K562 (cell line): Measurements from ENCODE around the gene MAD1L1. TPM values are rescaled to one million over a fixed set of nuclear protein-coding genes. Genes with fewer than 3 reads are reported as not detected.

Source experiments
- ATAC-seq: fragments of 200-7000 bp; cut with Tn5 transposase; 3 replicates; pipeline ENCODE4 v1.9.1; 2020; ENCODE audit warnings: moderate library complexity
- BruUV-seq: library from RNA; stranded (reverse); fragments of 400-500 nt; replicated peaks from 2 replicates; lab custom pipeline; 2021; lab: Mats Ljungman, UMichigan
- CTCF ChIA-PET: fragments of 300-600 bp; formaldehyde crosslinking; extraction: SDS; loops from one replicate; lab custom pipeline; 2021; ENCODE audit warnings: low intra/inter-chr PET ratio; lab: Yijun Ruan, JAX
- POLR2A ChIA-PET: fragments of 300-600, 350-650 bp; sonication (Branson Sonifier 250); formaldehyde crosslinking; extraction: SDS; loops from one replicate; lab custom pipeline; 2021; ENCODE audit warnings: antibody characterized with exemption, inconsistent platforms; lab: Yijun Ruan, JAX
- DNase-seq, 4 experiments: peaks; one replicate each; pipeline versions ENCODE4 v3.0.0 to v3.0.0-alpha.2; 2011 to 2018; ENCODE audit warnings: low spot score in 3 of 4, mixed read lengths in 3 of 4; ENCODE audit errors: extremely low read depth in 1 of 4
- FAIRE-seq: peaks from 2 replicates; lab custom pipeline; 2011; peaks lifted over from hg19 to GRCh38; lab: Jason Lieb, UNC
- H2AFZ ChIP-seq: 2 replicates; pipeline ENCODE4 v1.6.0; 2011; ENCODE audit warnings: low read depth, low read length, control low read depth, inconsistent platforms
- H3K27ac ChIP-seq: fragments of 200-600 bp; 3 replicates; pipeline ENCODE4 v1.8.0; 2011; ENCODE audit warnings: low read depth, mild to moderate bottlenecking, control low read depth, inconsistent platforms, low read length, moderate library complexity, mixed read lengths; ENCODE audit errors: extremely low read depth
- H3K27me3 ChIP-seq, 2 experiments: fragments of 300-600 bp in 1 of 2; 2 replicates in 1 of 2; 3 replicates in 1 of 2; pipeline versions ENCODE4 v1.6.0 to v1.8.0; 2011; ENCODE audit warnings: inconsistent platforms in 2 of 2, low read length in 2 of 2, mild to moderate bottlenecking in 1 of 2, mixed read lengths in 1 of 2, moderate library complexity in 1 of 2; ENCODE audit not compliant: control insufficient read depth in 2 of 2, insufficient read depth in 2 of 2
- H3K36me3 ChIP-seq: fragments of 300-600 bp; 3 replicates; pipeline ENCODE4 v1.8.0; 2011; ENCODE audit warnings: mild to moderate bottlenecking, low read length, inconsistent platforms; ENCODE audit not compliant: control insufficient read depth, insufficient read depth
- H3K4me1 ChIP-seq, 2 experiments: fragments of 200-600 bp in 1 of 2; replicated peaks in 1 of 2; 2 replicates in 1 of 2; 3 replicates in 1 of 2; pipeline versions ENCODE4 v1.5.1 to v1.8.0; 2011; ENCODE audit warnings: inconsistent platforms in 2 of 2, low read length in 2 of 2, mild to moderate bottlenecking in 1 of 2, mixed read lengths in 1 of 2, moderate library complexity in 1 of 2; ENCODE audit not compliant: control insufficient read depth in 2 of 2, insufficient read depth in 2 of 2
- H3K4me2 ChIP-seq: 2 replicates; pipeline ENCODE4 v1.6.1; 2011; ENCODE audit warnings: low read length, control low read depth, inconsistent platforms, mixed read lengths; ENCODE audit not compliant: insufficient read depth
- H3K4me3 ChIP-seq: fragments of 200-600 bp; sonication (generic), shearing (Covaris generic); 2 replicates; pipeline ENCODE4 v1.5.1; 2016; ENCODE audit warnings: control low read depth, inconsistent platforms
- H3K79me2 ChIP-seq: fragments of 200-600 bp; 3 replicates; pipeline ENCODE4 v1.8.0; 2011; ENCODE audit warnings: low read length, inconsistent platforms; ENCODE audit not compliant: control insufficient read depth, insufficient read depth
- H3K9ac ChIP-seq, 2 experiments: 2 replicates each; pipeline versions ENCODE4 v1.6.0 to v1.6.1; 2011; ENCODE audit warnings: low read depth in 2 of 2, low read length in 2 of 2, control low read depth in 1 of 2, inconsistent platforms in 1 of 2, mild to moderate bottlenecking in 1 of 2, mixed read lengths in 1 of 2; ENCODE audit not compliant: insufficient read depth in 1 of 2
- H3K9me1 ChIP-seq: one replicate; pipeline ENCODE4 v1.6.0; 2011; ENCODE audit warnings: inconsistent platforms, mild to moderate bottlenecking, low read length, moderate library complexity; ENCODE audit not compliant: control insufficient read depth, insufficient read depth
- H3K9me3 ChIP-seq: replicated peaks from 2 replicates; pipeline ENCODE4 v1.5.1; 2011; ENCODE audit warnings: low read depth, low read length, inconsistent platforms; ENCODE audit not compliant: control insufficient read depth, insufficient read depth
- H4K20me1 ChIP-seq: replicated peaks from 2 replicates; pipeline ENCODE4 v1.6.1; 2011; ENCODE audit warnings: low read length, inconsistent platforms, mixed read lengths; ENCODE audit not compliant: control insufficient read depth, insufficient read depth
- ATF7 ChIP-seq: fragments of 450-650 bp; IDR thresholded peaks from 2 replicates; pipeline ENCODE4 v1.7.1; 2014; ENCODE audit warnings: mild to moderate bottlenecking, moderate library complexity
- BRD4 ChIP-seq: fragments of 200-600 bp; sonication (generic); IDR thresholded peaks from 2 replicates; pipeline ENCODE4 v1.6.1; 2017; ENCODE audit warnings: inconsistent platforms
- CCNT2 ChIP-seq: IDR thresholded peaks from 2 replicates; pipeline ENCODE4 v1.6.1; 2011; ENCODE audit warnings: borderline replicate concordance, low read depth, mild to moderate bottlenecking, moderate library complexity, mixed read lengths, low read length; ENCODE audit not compliant: insufficient read length; ENCODE audit errors: extremely low read depth
- FOXK2 ChIP-seq, 2 experiments: fragments of 450-650 bp; IDR thresholded peaks in 1 of 2; conservative IDR thresholded peaks in 1 of 2; 2 replicates each; pipeline ENCODE4 v1.6.1; 2016; ENCODE audit warnings: low read depth in 2 of 2, mild to moderate bottlenecking in 1 of 2
- LCOR ChIP-seq: sonication (generic); formaldehyde crosslinking; IDR thresholded peaks from 2 replicates; pipeline ENCODE4 v1.8.0; 2022; ENCODE audit warnings: mild to moderate bottlenecking, missing genetic modification reagents
- PURB ChIP-seq: sonication (generic); formaldehyde crosslinking; IDR thresholded peaks from 2 replicates; pipeline ENCODE4 v1.9.0; 2021; ENCODE audit warnings: low read depth, mild to moderate bottlenecking, missing genetic modification reagents
- WHSC1 ChIP-seq: IDR thresholded peaks from one replicate; pipeline ENCODE4 v1.6.1; 2012; ENCODE audit warnings: low read length, control low read depth, inconsistent platforms
- WGBS: fragments of 100-300 bp; shearing (Covaris generic); methylation state at CpG from one replicate; pipeline ENCODE4 v1.1.6; 2016; ENCODE audit warnings: low coverage, mixed read lengths; ENCODE audit not compliant: insufficient coverage; ENCODE audit errors: missing lambda C conversion rate; 5-methylcytosine and 5-hydroxymethylcytosine counted together
- in situ Hi-C: fragments of 300-500 bp; cut with MboI; formaldehyde crosslinking; loops from 4 replicates; pipeline ENCODE4 v1.15.0; 2018; ENCODE audit warnings: inconsistent platforms, mixed read lengths
- intact Hi-C: fragments of 100-400 bp; cut with micrococcal nuclease; formaldehyde crosslinking; loops from 2 replicates; pipeline ENCODE4 v1.14.2; 2022
- polyA plus RNA-seq, 8 experiments: library from polyadenylated mRNA; depleted of rRNA in 4 of 8; stranded (reverse) in 5 of 8; unstranded in 3 of 8; fragments of >200 nt; fragmentation: Nextera tagmentation in 2 of 8; fragmentation: Illumina TruSeq in 1 of 8; extraction: Ambion mirVana in 2 of 8; extraction: Trizol in 1 of 8; gene quantifications; 2 replicates each; pipeline versions ENCODE4 v1.2.1 to v1.2.3, GENCODE V29; 2011 to 2014; ENCODE audit warnings: inconsistent platforms in 1 of 8, missing spikeins in 1 of 8
- total RNA-seq, 7 experiments: library from RNA; depleted of rRNA in 6 of 7; stranded (reverse); fragments of >200 nt in 6 of 7; fragmentation: Illumina TruSeq in 2 of 7; extraction: Trizol in 2 of 7; gene quantifications; 2 replicates each; pipeline versions ENCODE4 v1.2.1 to v1.2.3, GENCODE V29; 2011 to 2021; ENCODE audit warnings: low replicate concordance in 1 of 7

MAD1L1 gene
- total and polyA plus RNA-seq, 9 of the 15 experiments (the other 6 are each of a cell fraction or from before 2014, with no cell fraction given): 1.7 to 89.7 (median 18.0) TPM

GRCh38 chr7:1779445-1779844 is 453.3 kb downstream of the MAD1L1 start:
- WGBS: 37% methylated on average over 14 of the region's 14 CpGs
- BruUV-seq: no TSS peak
- no peak overlapping the region for H3K4me3 ChIP-seq
- H3K36me3 ChIP-seq: no peaks in the 10 kb centered on the region
- no peak overlapping the region for H3K9ac ChIP-seq
- ATAC-seq (no peak), DNase-seq (no peak), FAIRE-seq (no peak)
- H3K27me3 ChIP-seq: peaks cover 0 to 7% of the 10 kb centered on the region in 2 experiments; a peak in 1 of 5 replicates
- ChIA-PET POLR2A (no interaction called here), CTCF (no interaction called here)
- H3K4me1 ChIP-seq: no peaks in the 10 kb centered on the region; a peak in 1 of 5 replicates
- intact Hi-C loops: no loop called here
- H3K27ac ChIP-seq: no peak overlapping the region
- no peaks in the 10 kb centered on the region for H4K20me1 ChIP-seq
- H3K79me2 ChIP-seq: no peaks in the 10 kb centered on the region
- no peak overlapping the region for H2AFZ ChIP-seq
- no peak overlapping the region for H3K4me2 ChIP-seq
- peaks cover 2% of the 10 kb centered on the region; the same call in 1 of the 2 replicates for H3K9me3 ChIP-seq
- H3K9me1 ChIP-seq: no peaks in the 10 kb centered on the region
- no peak for TF ChIP-seq PURB (CRISPR knock-in tag)
- in situ Hi-C loops: no loop called here

GRCh38 chr7:1777122-1777521 is 455.6 kb downstream of the MAD1L1 start:
- Histone ChIP-seq H3K9me1 (no peaks in the 10 kb centered on the region), H4K20me1 (no peaks in the 10 kb centered on the region), H3K27ac (no peak overlapping the region), H3K4me1 (no peaks in the 10 kb centered on the region; a peak in 1 of 5 replicates), H2AFZ (no peak overlapping the region)
- DNase-seq: no peak
- in situ Hi-C loops: no loop called here
- intact Hi-C loops: no loop called here
- FAIRE-seq: no peak
- TF ChIP-seq WHSC1 (no peak), ATF7 (no peak), CCNT2 (no peak), LCOR (CRISPR knock-in tag) (no peak), BRD4 (no peak), FOXK2 (conservative IDR thresholded peaks at IDR 0.05 in 1 of 2, IDR thresholded peaks at IDR 0.05 in 1 of 2; ENCODE audit: low read depth in 2 of 2) (no peak)
- TF ChIP-seq, all 486 proteins: peak for 0
- no peak overlapping the region for H3K9ac ChIP-seq
- H3K79me2 ChIP-seq: no peaks in the 10 kb centered on the region
- BruUV-seq: no TSS peak
- CTCF ChIA-PET: no interaction called here
- H3K4me3 ChIP-seq: no peak overlapping the region
- H3K36me3 ChIP-seq: no peaks in the 10 kb centered on the region
- POLR2A ChIA-PET: no interaction called here
- 13% methylated on average over 6 of the region's 6 CpGs for WGBS
- H3K27me3 ChIP-seq: peaks cover 0 to 12% of the 10 kb centered on the region in 2 experiments; a peak in 2 of 5 replicates
- no peak for ATAC-seq
- H3K9me3 ChIP-seq: peaks cover 2% of the 10 kb centered on the region; the same call in 1 of the 2 replicates
- no peak overlapping the region for H3K4me2 ChIP-seq
